PC-9 (cell line): ENCODE data around the gene KRT14.

Experiments used
- EZH2 ChIP-seq: fragments of 200-600 bp; sonication (generic); IDR thresholded peaks from 2 replicates; pipeline ENCODE4 v1.8.0; 2017; ENCODE audit warnings: antibody characterized with exemption, low read depth
- TF ChIP-seq, protein P1 (sequence below): fragments of 200-600 bp; sonication (generic); conservative IDR thresholded peaks from 2 replicates; pipeline ENCODE4 v1.6.1; 2017; ENCODE audit warnings: mixed run types, antibody characterized with exemption, mild to moderate bottlenecking, moderate library complexity

- TF ChIP-seq EZH2 = no peak
- TF ChIP-seq, protein P1, sequence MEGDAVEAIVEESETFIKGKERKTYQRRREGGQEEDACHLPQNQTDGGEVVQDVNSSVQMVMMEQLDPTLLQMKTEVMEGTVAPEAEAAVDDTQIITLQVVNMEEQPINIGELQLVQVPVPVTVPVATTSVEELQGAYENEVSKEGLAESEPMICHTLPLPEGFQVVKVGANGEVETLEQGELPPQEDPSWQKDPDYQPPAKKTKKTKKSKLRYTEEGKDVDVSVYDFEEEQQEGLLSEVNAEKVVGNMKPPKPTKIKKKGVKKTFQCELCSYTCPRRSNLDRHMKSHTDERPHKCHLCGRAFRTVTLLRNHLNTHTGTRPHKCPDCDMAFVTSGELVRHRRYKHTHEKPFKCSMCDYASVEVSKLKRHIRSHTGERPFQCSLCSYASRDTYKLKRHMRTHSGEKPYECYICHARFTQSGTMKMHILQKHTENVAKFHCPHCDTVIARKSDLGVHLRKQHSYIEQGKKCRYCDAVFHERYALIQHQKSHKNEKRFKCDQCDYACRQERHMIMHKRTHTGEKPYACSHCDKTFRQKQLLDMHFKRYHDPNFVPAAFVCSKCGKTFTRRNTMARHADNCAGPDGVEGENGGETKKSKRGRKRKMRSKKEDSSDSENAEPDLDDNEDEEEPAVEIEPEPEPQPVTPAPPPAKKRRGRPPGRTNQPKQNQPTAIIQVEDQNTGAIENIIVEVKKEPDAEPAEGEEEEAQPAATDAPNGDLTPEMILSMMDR = no peak
Measured at GRCh38 chr17:41533613-41534012, 53.1 kb downstream of the KRT14 start.
